Measurements from ENCODE around the gene METRN.

DNA sequence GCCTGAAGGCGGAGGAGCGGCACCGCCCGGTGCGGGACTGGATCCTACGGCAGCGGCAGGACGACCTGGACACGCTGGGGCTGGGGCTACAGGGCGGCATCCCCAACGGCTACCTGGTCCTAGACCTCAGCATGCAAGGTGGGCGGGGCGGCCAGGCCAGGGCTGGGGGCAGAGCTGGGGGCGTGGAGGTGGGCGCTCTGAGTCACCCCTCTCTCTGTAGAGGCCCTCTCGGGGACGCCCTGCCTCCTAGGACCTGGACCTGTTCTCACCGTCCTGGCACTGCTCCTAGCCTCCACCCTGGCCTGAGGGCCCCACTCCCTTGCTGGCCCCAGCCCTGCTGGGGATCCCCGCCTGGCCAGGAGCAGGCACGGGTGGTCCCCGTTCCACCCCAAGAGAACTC is 53.5 kb downstream of the METRN start:
- no peak for TF ChIP-seq POLR2AphosphoS5 (IDR thresholded peaks at IDR 0.05; ENCODE audit: low read depth, low read length)
- TF ChIP-seq, protein P1, sequence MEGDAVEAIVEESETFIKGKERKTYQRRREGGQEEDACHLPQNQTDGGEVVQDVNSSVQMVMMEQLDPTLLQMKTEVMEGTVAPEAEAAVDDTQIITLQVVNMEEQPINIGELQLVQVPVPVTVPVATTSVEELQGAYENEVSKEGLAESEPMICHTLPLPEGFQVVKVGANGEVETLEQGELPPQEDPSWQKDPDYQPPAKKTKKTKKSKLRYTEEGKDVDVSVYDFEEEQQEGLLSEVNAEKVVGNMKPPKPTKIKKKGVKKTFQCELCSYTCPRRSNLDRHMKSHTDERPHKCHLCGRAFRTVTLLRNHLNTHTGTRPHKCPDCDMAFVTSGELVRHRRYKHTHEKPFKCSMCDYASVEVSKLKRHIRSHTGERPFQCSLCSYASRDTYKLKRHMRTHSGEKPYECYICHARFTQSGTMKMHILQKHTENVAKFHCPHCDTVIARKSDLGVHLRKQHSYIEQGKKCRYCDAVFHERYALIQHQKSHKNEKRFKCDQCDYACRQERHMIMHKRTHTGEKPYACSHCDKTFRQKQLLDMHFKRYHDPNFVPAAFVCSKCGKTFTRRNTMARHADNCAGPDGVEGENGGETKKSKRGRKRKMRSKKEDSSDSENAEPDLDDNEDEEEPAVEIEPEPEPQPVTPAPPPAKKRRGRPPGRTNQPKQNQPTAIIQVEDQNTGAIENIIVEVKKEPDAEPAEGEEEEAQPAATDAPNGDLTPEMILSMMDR (IDR thresholded peaks at IDR 0.05): no peak
